Breast epithelium (tissue), 3 donors: ENCODE measurements around the gene CA10.

Experiments
- CTCF ChIP-seq, 3 donors: fragments of 450-650 bp; IDR thresholded peaks; one replicate each; pipeline ENCODE4 v1.5.1; 2016 to 2017; ENCODE audit warnings: antibody characterized with exemption in 3 of 3, mild to moderate bottlenecking in 3 of 3, moderate library complexity in 3 of 3
- POLR2A ChIP-seq: fragments of 450-650 bp; IDR thresholded peaks from one replicate; pipeline ENCODE4 v1.6.1; 2016; ENCODE audit warnings: antibody characterized with exemption, mild to moderate bottlenecking, moderate library complexity

GRCh38 chr17:51650772-51651171 lies 507.7 kb downstream of the CA10 start:
- TF ChIP-seq CTCF (IDR thresholded peaks at IDR 0.05) (no peak), POLR2A (no peak)
